ENCODE data around the gene TRPM5.

- TF ChIP-seq POLR2A (IDR thresholded peaks at IDR 0.05), result no peak
- TF ChIP-seq CTCF (IDR thresholded peaks at IDR 0.05), result no peak
- TF ChIP-seq EP300 (IDR thresholded peaks at IDR 0.05), result no peak
Observed at GRCh38 chr11:2442589-2442988, 1.7 kb downstream of the TRPM5 start.
